Prostate gland (tissue), 2 donors: ENCODE measurements around the gene GOLGA8G.
"Not testable (repeated sequence)": the region's sequence is repeated elsewhere in the genome, so short reads cannot be mapped to it uniquely, and the experiment has no call there.

Experiments
- POLR2A ChIP-seq: fragments of 450-650 bp; IDR thresholded peaks from one replicate; pipeline ENCODE4 v1.6.1; 2016; ENCODE audit warnings: antibody characterized with exemption, mild to moderate bottlenecking
- POLR2AphosphoS5 ChIP-seq: sonication (generic); formaldehyde crosslinking; IDR thresholded peaks from one replicate; pipeline ENCODE4 v1.6.1; 2017; ENCODE audit warnings: antibody characterized with exemption
- TF ChIP-seq, protein P1 (sequence below), 4 experiments: fragments of 200-600 bp in 2 of 4; fragments of 450-650 bp in 2 of 4; sonication (generic) in 2 of 4; IDR thresholded peaks; 1 replicate in 3 of 4; 2 replicates in 1 of 4; pipeline ENCODE4 v1.5.1; 2016 to 2019; ENCODE audit warnings: antibody characterized with exemption in 4 of 4, mild to moderate bottlenecking in 2 of 4, moderate library complexity in 2 of 4

- TF ChIP-seq, protein P1, sequence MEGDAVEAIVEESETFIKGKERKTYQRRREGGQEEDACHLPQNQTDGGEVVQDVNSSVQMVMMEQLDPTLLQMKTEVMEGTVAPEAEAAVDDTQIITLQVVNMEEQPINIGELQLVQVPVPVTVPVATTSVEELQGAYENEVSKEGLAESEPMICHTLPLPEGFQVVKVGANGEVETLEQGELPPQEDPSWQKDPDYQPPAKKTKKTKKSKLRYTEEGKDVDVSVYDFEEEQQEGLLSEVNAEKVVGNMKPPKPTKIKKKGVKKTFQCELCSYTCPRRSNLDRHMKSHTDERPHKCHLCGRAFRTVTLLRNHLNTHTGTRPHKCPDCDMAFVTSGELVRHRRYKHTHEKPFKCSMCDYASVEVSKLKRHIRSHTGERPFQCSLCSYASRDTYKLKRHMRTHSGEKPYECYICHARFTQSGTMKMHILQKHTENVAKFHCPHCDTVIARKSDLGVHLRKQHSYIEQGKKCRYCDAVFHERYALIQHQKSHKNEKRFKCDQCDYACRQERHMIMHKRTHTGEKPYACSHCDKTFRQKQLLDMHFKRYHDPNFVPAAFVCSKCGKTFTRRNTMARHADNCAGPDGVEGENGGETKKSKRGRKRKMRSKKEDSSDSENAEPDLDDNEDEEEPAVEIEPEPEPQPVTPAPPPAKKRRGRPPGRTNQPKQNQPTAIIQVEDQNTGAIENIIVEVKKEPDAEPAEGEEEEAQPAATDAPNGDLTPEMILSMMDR (IDR thresholded peaks at IDR 0.05) = not testable (repeated sequence)
- not testable (repeated sequence) for TF ChIP-seq POLR2A, POLR2AphosphoS5
Measured at GRCh38 chr15:28532954-28533353, at the start of gene GOLGA8G.
